ENCODE measurements around the gene BPIFB1.

BPIFB1 gene

GRCh38 chr20:33325350-33325749, 42.3 kb downstream of the BPIFB1 start:
- no peak for DNase-seq (ENCODE audit: low spot score)

GRCh38 chr20:33328157-33329137, 45.4 kb downstream of the BPIFB1 start:
- no peak for DNase-seq (ENCODE audit: low spot score)

GRCh38 chr20:33332905-33333456, 50.0 kb downstream of the BPIFB1 start:
- DNase-seq (ENCODE audit: low spot score) = no peak

- no peak for DNase-seq (ENCODE audit: low spot score)
Measured at GRCh38 chr20:33333616-33334015, 50.6 kb downstream of the BPIFB1 start.

GRCh38 chr20:33334111-33334510, 51.1 kb downstream of the BPIFB1 start:
- no peak for DNase-seq (ENCODE audit: low spot score)

- no peak for DNase-seq (ENCODE audit: low spot score)
Measured at GRCh38 chr20:33336375-33336774, 53.4 kb downstream of the BPIFB1 start.

GRCh38 chr20:33337119-33337518, 54.1 kb downstream of the BPIFB1 start:
- DNase-seq (ENCODE audit: low spot score) = no peak

- DNase-seq (ENCODE audit: low spot score) = no peak
Measured at GRCh38 chr20:33337531-33338165, 54.6 kb downstream of the BPIFB1 start.

GRCh38 chr20:33338467-33339258, 55.6 kb downstream of the BPIFB1 start:
- no peak for DNase-seq (ENCODE audit: low spot score)

GRCh38 chr20:33339515-33340058, 56.6 kb downstream of the BPIFB1 start:
- no peak for DNase-seq (ENCODE audit: low spot score)

- no peak for DNase-seq (ENCODE audit: low spot score)
Measured at GRCh38 chr20:33343521-33343920, 60.5 kb downstream of the BPIFB1 start.

- no peak for DNase-seq (ENCODE audit: low spot score)
Measured at GRCh38 chr20:33345342-33345741, 62.3 kb downstream of the BPIFB1 start.

GRCh38 chr20:33348136-33348937, 65.3 kb downstream of the BPIFB1 start:
- DNase-seq (ENCODE audit: low spot score) = no peak

- DNase-seq (ENCODE audit: low spot score) = no peak
Measured at GRCh38 chr20:33349493-33349892, 66.5 kb downstream of the BPIFB1 start.

- peak; percentile 37 for DNase-seq (ENCODE audit: low spot score)
Measured at GRCh38 chr20:33351696-33352095, 68.7 kb downstream of the BPIFB1 start.

- DNase-seq (ENCODE audit: low spot score) = no peak
Measured at GRCh38 chr20:33352258-33353012, 69.4 kb downstream of the BPIFB1 start.

- no peak for DNase-seq (ENCODE audit: low spot score)
Measured at GRCh38 chr20:33353013-33353402, 70.0 kb downstream of the BPIFB1 start.
